Adrenal gland (tissue), 12 donors: ENCODE measurements around the gene GTPBP4. TPM values are rescaled to one million over a fixed set of nuclear protein-coding genes. Genes with fewer than 3 reads are reported as not detected.
A peak's percentile ranks its signal among the peaks of the same experiment; 100 is the strongest.
"Not testable (repeated sequence)": the region's sequence is repeated elsewhere in the genome, so short reads cannot be mapped to it uniquely, and the experiment has no call there.

Experiments used
- DNase-seq, 7 donors: peaks; one replicate each; pipeline ENCODE4 v3.0.0-alpha.2; 2019 to 2020
- H3K27ac ChIP-seq, 5 donors: fragments of 200-600 bp; sonication (generic) in 4 of 5; 1 replicate in 3 of 5; 2 replicates in 2 of 5; pipeline versions ENCODE4 v1.5.1 to v1.8.0; 2016 to 2020; ENCODE audit warnings: mild to moderate bottlenecking in 1 of 5
- H3K27me3 ChIP-seq: fragments of 200-600 bp; 2 replicates; pipeline ENCODE4 v1.8.0; 2021
- H3K36me3 ChIP-seq, 2 donors: fragments of 200-600 bp; replicated peaks in 1 of 2; 1 replicate in 1 of 2; 2 replicates in 1 of 2; pipeline versions ENCODE4 v1.5.1 to v1.8.0; 2018 to 2022
- H3K4me1 ChIP-seq, 2 donors: fragments of 200-600 bp; replicated peaks in 1 of 2; 1 replicate in 1 of 2; 2 replicates in 1 of 2; pipeline versions ENCODE4 v1.5.1 to v1.8.0; 2018 to 2021
- H3K4me3 ChIP-seq, 4 donors: fragments of 200-600 bp; sonication (generic) in 3 of 4; one replicate each; pipeline ENCODE4 v1.5.1; 2016 to 2018
- H3K9me3 ChIP-seq, 3 donors: fragments of 200-600 bp; sonication (generic) in 1 of 3; replicated peaks in 1 of 3; 1 replicate in 2 of 3; 2 replicates in 1 of 3; pipeline versions ENCODE4 v1.5.1 to v1.8.0; 2016 to 2021
- POLR2A ChIP-seq, 2 donors: fragments of 450-650 bp; IDR thresholded peaks; one replicate each; pipeline ENCODE4 v1.6.1; 2017; ENCODE audit warnings: antibody characterized with exemption in 2 of 2, mild to moderate bottlenecking in 2 of 2, moderate library complexity in 1 of 2
- WGBS, 4 donors: extraction: QIAGEN DNeasy Blood & Tissue Kit in 2 of 4; methylation state at CpG; one replicate each; pipeline versions ENCODE4 v1.1.5 to v1.1.7; 2013 to 2017; 5-methylcytosine and 5-hydroxymethylcytosine counted together
- intact Hi-C, 2 donors: fragments of 100-400 bp; cut with DNase I; formaldehyde crosslinking; loops; one replicate each; pipeline versions ENCODE4 v1.14.1 to v1.15.0; 2022 to 2023
- polyA plus RNA-seq, 3 donors: library from polyadenylated mRNA; stranded (reverse); fragments of 200-250 nt in 2 of 3; fragments of 350-450 nt in 1 of 3; fragmentation: Illumina TruSeq in 1 of 3; extraction: RNeasy Lipid Tissue Mini Kit (QIAGEN cat#74804) in 1 of 3; gene quantifications; one replicate each; pipeline ENCODE4 v1.2.3, GENCODE V29; 2013 to 2014
- total RNA-seq, 9 donors: library from RNA; depleted of rRNA in 4 of 9; stranded (reverse); fragments of >200 nt in 4 of 9; fragments of 120-200 nt in 1 of 9; fragmentation: NEBNext Ultra II Directional in 1 of 9; extraction: Animal tissue kit (Norgen Biotek cat#: 25700) in 1 of 9; gene quantifications; one replicate each; pipeline versions ENCODE4 v1.1.0 to v1.2.4, GENCODE V29; 2013 to 2023
- TF ChIP-seq, protein P1 (sequence below), 6 experiments: fragments of 450-650 bp in 4 of 6; fragments of 200-600 bp in 2 of 6; sonication (generic) in 1 of 6; IDR thresholded peaks; 1 replicate in 5 of 6; 2 replicates in 1 of 6; pipeline versions ENCODE4 v1.5.1 to v1.8.0; 2016 to 2021; ENCODE audit warnings: antibody characterized with exemption in 6 of 6, mild to moderate bottlenecking in 2 of 6, moderate library complexity in 1 of 6
- donor health status: healthy with polysubstance abuse.
- donor health status: Bipolar disorder and iron deficiency.
- donor health status: DM: yes; HTN: yes; CAD: no.
- donor health status: DM: no; HTN: no; CAD: no.
- donor health status: DM: no; HTN: no; CAD: no.
- donor health status: DM: yes; HTN: yes; CAD: no.

The GTPBP4 gene
- total and polyA plus RNA-seq, 12 donors = 15.2 to 196 (median 33.4) TPM

GRCh38 chr10:1009071-1009494 lies 20.8 kb downstream of the GTPBP4 start:
- no peak overlapping the region for H3K27ac ChIP-seq
- peaks cover 0 to 95% of the 10 kb centered on the region in 2 donors for H3K36me3 ChIP-seq
- H3K9me3 ChIP-seq = no peaks in the 10 kb centered on the region
- peak in 1 of 7 donors; percentile 15 for DNase-seq
- TF ChIP-seq, protein P1, sequence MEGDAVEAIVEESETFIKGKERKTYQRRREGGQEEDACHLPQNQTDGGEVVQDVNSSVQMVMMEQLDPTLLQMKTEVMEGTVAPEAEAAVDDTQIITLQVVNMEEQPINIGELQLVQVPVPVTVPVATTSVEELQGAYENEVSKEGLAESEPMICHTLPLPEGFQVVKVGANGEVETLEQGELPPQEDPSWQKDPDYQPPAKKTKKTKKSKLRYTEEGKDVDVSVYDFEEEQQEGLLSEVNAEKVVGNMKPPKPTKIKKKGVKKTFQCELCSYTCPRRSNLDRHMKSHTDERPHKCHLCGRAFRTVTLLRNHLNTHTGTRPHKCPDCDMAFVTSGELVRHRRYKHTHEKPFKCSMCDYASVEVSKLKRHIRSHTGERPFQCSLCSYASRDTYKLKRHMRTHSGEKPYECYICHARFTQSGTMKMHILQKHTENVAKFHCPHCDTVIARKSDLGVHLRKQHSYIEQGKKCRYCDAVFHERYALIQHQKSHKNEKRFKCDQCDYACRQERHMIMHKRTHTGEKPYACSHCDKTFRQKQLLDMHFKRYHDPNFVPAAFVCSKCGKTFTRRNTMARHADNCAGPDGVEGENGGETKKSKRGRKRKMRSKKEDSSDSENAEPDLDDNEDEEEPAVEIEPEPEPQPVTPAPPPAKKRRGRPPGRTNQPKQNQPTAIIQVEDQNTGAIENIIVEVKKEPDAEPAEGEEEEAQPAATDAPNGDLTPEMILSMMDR (IDR thresholded peaks at IDR 0.05) = no peak
- no peak for TF ChIP-seq POLR2A (IDR thresholded peaks at IDR 0.05)
- no peaks in the 10 kb centered on the region for H3K4me1 ChIP-seq
- 86 to 95% (median 91%) methylated on average over 9 of the region's 9 CpGs for WGBS, 4 donors
- intact Hi-C loops = no loop called here
- H3K4me3 ChIP-seq = no peak overlapping the region
- no peaks in the 10 kb centered on the region for H3K27me3 ChIP-seq

GRCh38 chr10:1009947-1010346 lies 21.7 kb downstream of the GTPBP4 start:
- H3K27ac ChIP-seq, H3K4me1 ChIP-seq, H3K27me3 ChIP-seq, H3K4me3 ChIP-seq, H3K9me3 ChIP-seq, intact Hi-C loops, DNase-seq: not testable (repeated sequence)
- WGBS, 4 donors = 67 to 81% (median 74%) methylated on average over 7 to 8 of the region's 8 CpGs
- H3K36me3 ChIP-seq = peaks cover 0 to 95% of the 10 kb centered on the region in 2 donors

GRCh38 chr10:1010703-1011102 lies 22.5 kb downstream of the GTPBP4 start:
- H3K4me3 ChIP-seq = no peak overlapping the region
- no peaks in the 10 kb centered on the region for H3K9me3 ChIP-seq
- peaks cover 0 to under 1% of the 10 kb centered on the region in 2 donors for H3K4me1 ChIP-seq
- no peak for DNase-seq
- no peaks in the 10 kb centered on the region for H3K27me3 ChIP-seq
- TF ChIP-seq, protein P1 (IDR thresholded peaks at IDR 0.05) = no peak
- TF ChIP-seq POLR2A (IDR thresholded peaks at IDR 0.05) = no peak
- intact Hi-C loops = no loop called here
- peaks cover 0 to 91% of the 10 kb centered on the region in 2 donors for H3K36me3 ChIP-seq
- no peak overlapping the region for H3K27ac ChIP-seq
- WGBS, 4 donors = 92 to 97% (median 94%) methylated on average over 7 of the region's 7 CpGs

GRCh38 chr10:1011696-1012095 lies 23.5 kb downstream of the GTPBP4 start:
- H3K4me1 ChIP-seq = peaks cover 5 to 6% of the 10 kb centered on the region in 2 donors
- intact Hi-C loops = no loop called here
- no peaks in the 10 kb centered on the region for H3K27me3 ChIP-seq
- H3K36me3 ChIP-seq = peaks cover 0 to 91% of the 10 kb centered on the region in 2 donors
- WGBS, 4 donors = 91 to 94% (median 94%) methylated on average over 16 of the region's 16 CpGs
- peak in 1 of 7 donors; percentile 15 for DNase-seq
- H3K9me3 ChIP-seq = no peaks in the 10 kb centered on the region
- no peak overlapping the region for H3K4me3 ChIP-seq
- no peak overlapping the region for H3K27ac ChIP-seq
- no peak for TF ChIP-seq POLR2A (IDR thresholded peaks at IDR 0.05)
- TF ChIP-seq, protein P1 (IDR thresholded peaks at IDR 0.05) = no peak

- H3K27me3 ChIP-seq = no peaks in the 10 kb centered on the region
- no peaks in the 10 kb centered on the region for H3K9me3 ChIP-seq
- H3K27ac ChIP-seq = peak overlapping the region in 3 of 5 donors; percentile 28 to 67 (median 35)
- H3K4me1 ChIP-seq = peaks cover 5 to 6% of the 10 kb centered on the region in 2 donors
- WGBS, 4 donors = 53 to 78% (median 53%) methylated on average over 6 to 11 of the region's 11 CpGs
- TF ChIP-seq, protein P1 (IDR thresholded peaks at IDR 0.05) = no peak
- no peak for TF ChIP-seq POLR2A (IDR thresholded peaks at IDR 0.05)
- peaks cover 0 to 87% of the 10 kb centered on the region in 2 donors for H3K36me3 ChIP-seq
- no peak overlapping the region for H3K4me3 ChIP-seq
- intact Hi-C loops = no loop called here
- DNase-seq = peak; percentile 45 to 77 (median 69)
These were observed 27.5 kb downstream of the GTPBP4 start for GRCh38 chr10:1015688-1016087.
